HG03060 (cell line): ENCODE data around the gene GRM4.

ENCODE experiments used
- ATAC-seq: cut with Tn5 transposase; IDR thresholded peaks from one replicate; pipeline ENCODE4 v1.9.1; 2021; ENCODE audit warnings: low read depth, moderate number of reproducible peaks; ENCODE audit not compliant: unreplicated experiment

Gene GRM4

GRCh38 chr6:34090935-34091334 is 55.0 kb downstream of the GRM4 start:
- no peak for ATAC-seq

GRCh38 chr6:34090529-34090928 is 55.4 kb downstream of the GRM4 start:
- ATAC-seq, result no peak

DNA sequence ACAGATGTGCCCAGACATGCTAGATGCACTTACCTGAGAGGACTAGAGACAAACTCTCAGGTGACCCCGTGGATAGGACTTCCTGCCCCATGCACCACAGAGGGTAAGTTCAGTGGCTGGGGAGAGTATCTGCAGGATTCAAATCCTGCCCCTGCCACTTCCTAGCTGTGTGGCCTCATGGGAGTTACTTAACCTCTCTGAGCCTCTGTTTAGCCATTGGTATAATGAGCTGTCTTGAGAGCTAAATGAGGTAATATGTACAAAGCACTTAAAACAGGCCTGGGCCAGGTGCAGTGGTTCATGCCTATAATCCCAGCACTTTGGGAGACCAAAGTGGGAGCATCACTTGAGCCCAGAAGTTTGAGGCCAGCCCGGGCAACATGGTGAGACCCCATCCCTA is 59.3 kb downstream of the GRM4 start:
- no peak for ATAC-seq

- ATAC-seq, result no peak
Measured at GRCh38 chr6:34085453-34086170, 60.3 kb downstream of the GRM4 start.

DNA sequence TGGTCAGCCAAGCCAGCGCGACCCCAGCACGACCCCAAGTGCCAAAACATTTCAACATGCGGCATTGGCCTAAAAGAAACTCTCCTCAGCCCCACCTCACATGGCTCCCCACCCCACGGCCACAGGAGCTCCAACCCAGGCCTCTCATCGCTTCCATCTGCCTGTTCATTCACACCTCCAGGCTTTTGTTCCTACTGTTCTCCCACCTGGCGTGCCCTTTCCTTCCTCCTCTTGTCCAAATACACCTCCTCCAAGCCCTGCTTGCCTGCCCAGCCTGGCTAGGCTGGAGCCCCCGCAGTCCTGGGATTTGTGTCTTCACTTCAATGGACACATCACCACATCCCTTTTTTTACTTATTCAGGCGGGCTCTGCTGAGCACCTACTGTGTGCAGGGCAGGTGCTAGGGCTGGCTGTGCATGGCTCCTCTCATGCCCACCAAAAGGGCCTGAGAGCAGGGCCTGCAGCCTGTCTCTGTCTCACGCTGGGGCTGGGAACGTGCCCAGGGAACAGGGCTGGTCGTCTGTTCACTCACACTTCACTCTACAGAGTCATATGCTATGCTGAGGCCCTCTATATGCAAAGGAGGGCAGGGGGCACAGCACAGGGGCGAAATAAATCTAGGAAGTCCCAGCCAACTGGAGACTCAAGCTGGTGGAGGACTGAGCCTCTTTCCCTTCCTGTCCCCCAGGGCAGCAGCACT is 61.1 kb downstream of the GRM4 start:
- ATAC-seq, result no peak

DNA sequence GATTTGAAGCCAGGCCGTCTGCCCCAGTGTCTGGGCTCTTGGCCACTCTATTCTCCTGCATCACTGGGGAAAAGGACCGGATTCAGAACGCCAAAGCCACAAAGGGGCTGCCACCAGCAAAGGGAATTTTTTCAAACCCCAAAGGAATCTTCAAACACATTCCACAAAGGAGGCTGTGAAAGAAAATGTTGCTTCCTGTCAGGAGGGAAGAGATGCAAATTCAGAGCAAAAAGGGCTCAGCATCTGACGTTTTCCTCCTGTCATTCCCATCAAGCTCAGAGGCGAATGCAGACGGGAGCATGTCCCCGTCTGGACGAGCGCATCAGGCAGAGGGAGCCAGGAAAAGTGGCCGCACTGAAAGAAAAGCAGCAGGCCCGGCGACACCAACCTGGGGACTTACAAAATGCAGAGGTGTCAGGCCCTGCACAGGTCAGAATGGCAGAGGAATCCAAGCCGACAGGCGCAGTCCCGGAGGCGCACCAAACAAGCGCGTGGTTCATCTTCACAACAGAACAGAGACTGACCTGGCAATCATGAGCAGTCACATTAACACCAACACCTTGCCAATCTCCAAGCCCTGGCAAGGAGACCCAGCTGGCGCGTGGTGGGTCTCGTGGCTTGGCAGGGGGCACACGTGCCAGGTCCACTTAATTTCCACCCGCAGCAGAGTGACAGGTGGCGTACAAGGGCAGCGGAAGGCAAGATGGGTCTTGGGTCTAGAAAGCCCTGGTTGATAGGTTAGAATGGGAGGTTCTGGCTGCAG is 62.8 kb downstream of the GRM4 start:
- no peak for ATAC-seq

GRCh38 chr6:34082348-34082747 is 63.5 kb downstream of the GRM4 start:
- no peak for ATAC-seq

DNA sequence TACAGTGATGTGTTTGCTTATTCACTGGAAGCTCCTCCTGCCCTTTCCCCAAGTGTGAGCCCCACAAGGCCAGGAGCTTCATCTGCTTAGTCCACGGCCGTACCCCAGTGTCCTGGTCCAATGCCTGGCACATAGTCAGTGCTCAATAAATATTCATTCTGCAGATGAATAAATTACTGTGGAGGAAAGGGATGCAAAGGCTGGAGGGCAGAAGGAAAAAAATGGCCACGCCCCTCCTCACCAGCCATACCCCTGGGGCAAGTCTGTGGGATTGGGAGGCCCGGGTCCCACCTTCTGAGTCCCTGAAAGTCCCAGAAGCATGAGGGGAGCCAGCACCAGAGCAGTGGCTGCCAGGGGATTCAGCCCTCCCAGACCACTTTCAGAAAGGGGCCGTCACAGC is 65.5 kb downstream of the GRM4 start:
- no peak for ATAC-seq

- no peak for ATAC-seq
Measured at GRCh38 chr6:34079899-34080298, 66.0 kb downstream of the GRM4 start.

DNA sequence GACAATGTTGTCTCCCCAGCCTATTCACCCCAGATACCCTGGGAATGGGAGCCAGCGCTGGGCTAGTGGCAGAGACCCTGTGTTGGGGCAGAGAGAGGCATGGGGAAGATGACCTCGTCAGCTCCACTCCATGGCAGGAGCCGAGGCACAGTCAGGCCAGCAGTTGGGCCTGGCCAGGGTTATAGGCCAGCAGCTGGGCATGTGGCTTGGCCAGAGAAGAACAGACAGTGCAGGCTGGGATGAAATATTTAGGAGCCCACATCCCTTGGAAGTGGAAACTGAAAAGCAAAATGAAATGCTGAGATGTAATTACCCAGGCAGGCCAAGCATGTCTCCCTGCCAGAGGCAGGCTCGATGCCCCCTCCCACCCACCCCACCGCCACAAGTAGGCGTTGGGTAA is 70.0 kb downstream of the GRM4 start:
- no peak for ATAC-seq

- ATAC-seq, result no peak
Measured at GRCh38 chr6:34074064-34074742, 71.7 kb downstream of the GRM4 start.

- ATAC-seq, result no peak
Measured at GRCh38 chr6:34073540-34073939, 72.3 kb downstream of the GRM4 start.

- ATAC-seq, result no peak
Measured at GRCh38 chr6:34072727-34073126, 73.2 kb downstream of the GRM4 start.

DNA sequence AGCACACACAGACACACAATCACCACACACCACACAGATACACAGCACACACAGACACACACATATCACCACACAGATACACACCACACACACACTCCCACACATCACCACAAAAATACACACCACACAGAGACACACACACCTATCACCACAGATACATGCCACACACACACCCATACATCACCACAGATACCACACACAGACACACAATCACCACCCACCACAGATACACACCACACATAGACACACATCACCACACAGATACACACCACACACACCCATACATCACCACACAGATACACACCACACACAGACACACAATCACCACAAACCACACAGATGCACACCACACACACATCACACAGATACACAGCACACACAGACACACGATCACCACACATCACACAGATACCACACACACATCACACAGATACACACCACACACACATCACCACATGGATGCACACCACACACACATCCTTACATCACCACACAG is 74.0 kb downstream of the GRM4 start:
- no peak for ATAC-seq

- no peak for ATAC-seq
Measured at GRCh38 chr6:34071136-34071883, 74.6 kb downstream of the GRM4 start.

GRCh38 chr6:34070315-34071135 is 75.4 kb downstream of the GRM4 start:
- no peak for ATAC-seq

- ATAC-seq, result no peak
Measured at GRCh38 chr6:34068462-34069044, 77.3 kb downstream of the GRM4 start.

DNA sequence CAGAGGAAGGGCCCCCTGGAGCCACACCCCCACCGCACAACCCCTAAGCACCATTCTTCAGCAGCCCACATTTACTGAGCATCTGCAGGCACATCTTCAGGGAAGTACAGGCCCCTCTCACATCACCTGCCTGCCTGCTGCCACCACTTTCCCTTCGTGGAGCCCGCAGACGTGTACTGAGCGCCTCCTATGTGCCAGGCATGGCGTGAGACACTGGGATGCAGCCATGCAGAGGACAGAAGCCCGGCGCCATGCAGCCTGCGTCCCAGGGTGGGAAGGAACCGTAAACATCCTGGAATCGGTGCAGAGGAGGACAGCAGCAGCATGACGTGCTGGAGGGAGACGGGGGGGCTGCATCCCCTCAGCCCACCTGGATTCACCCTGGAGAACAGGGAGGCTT is 78.1 kb downstream of the GRM4 start:
- no peak for ATAC-seq
